IPS-NIHi7 (cell line): ENCODE results near the gene TCP11L1.
"Not testable (repeated sequence)": the region's sequence is repeated elsewhere in the genome, so short reads cannot be mapped to it uniquely, and the experiment has no call there.

Source experiments
- DNase-seq: peaks from one replicate; pipeline ENCODE4 v3.0.0; 2012; ENCODE audit warnings: mixed read lengths; ENCODE audit errors: extremely low spot score

Gene TCP11L1

GRCh38 chr11:33065445-33066178 is 26.2 kb downstream of the TCP11L1 start:
- peak; percentile 85 for DNase-seq

GRCh38 chr11:33067294-33067693 is 27.9 kb downstream of the TCP11L1 start:
- no peak for DNase-seq

- DNase-seq, result peak; percentile 17
Observed at GRCh38 chr11:33068611-33069340, 29.4 kb downstream of the TCP11L1 start.

DNA sequence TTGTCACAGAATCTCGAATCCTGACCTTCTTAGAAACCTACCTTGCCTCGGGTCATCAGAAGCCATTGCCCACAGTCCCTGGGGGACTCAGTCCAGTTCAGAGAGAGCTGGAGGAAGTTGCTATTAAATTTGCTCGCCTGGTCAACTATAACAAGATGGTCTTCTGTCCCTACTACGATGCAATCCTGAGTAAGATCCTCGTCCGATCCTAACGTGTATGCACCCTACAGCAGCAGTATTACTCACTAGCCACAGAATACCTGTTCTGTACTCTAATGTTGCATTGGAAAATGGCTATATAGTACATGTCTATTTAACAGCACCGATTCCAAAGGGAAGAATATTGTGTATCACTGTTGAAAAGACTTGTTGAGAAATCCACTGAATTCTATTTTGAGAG is 33.1 kb downstream of the TCP11L1 start:
- DNase-seq, result no peak

- DNase-seq, result no peak
Observed at GRCh38 chr11:33083918-33084317, 44.5 kb downstream of the TCP11L1 start.

- DNase-seq, result no peak
Observed at GRCh38 chr11:33086017-33086416, 46.6 kb downstream of the TCP11L1 start.

GRCh38 chr11:33089776-33090175 is 50.4 kb downstream of the TCP11L1 start:
- no peak for DNase-seq

GRCh38 chr11:33094157-33094556 is 54.8 kb downstream of the TCP11L1 start:
- DNase-seq, result no peak

DNA sequence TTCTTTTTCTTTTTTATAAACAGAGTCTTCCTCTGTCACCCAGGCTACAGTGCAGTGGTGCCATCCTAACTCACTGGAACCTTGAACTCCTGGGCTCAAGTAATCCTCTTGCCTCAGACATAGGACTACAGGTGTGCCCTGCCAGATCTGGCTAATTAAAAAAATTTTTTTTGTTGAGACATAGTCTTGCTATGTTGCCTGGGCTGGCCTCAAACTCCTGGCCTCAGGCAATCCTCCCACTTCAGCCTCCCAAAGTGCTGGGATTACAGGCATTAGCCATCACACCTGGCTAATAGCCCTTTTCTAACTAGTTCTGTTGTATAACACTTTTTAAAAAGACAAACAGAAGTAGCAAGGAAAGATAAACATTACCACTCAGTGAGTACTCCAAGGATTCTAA is 64.5 kb downstream of the TCP11L1 start:
- no peak for DNase-seq

- no peak for DNase-seq
Observed at GRCh38 chr11:33109294-33109895, 70.0 kb downstream of the TCP11L1 start.

DNA sequence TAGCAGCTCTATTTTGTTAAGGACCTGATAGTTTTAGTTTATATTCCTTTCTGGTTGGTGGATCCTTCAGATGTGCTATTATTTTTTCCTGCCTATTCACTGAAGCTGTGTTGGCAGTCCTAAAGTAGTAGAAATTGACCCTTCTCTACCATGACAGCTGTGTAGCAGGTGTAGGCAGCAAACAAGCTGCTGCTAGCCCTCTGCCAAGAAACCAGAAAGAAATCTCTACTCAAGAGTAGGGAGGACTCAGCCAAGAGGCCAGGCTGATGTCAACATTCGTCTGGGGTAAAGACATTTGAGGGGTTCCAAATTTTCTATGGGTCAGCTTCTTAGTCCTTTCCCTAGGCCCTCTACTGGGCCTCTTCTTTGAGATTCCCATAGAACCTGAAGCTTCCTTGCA is 70.7 kb downstream of the TCP11L1 start:
- DNase-seq, result no peak

DNA sequence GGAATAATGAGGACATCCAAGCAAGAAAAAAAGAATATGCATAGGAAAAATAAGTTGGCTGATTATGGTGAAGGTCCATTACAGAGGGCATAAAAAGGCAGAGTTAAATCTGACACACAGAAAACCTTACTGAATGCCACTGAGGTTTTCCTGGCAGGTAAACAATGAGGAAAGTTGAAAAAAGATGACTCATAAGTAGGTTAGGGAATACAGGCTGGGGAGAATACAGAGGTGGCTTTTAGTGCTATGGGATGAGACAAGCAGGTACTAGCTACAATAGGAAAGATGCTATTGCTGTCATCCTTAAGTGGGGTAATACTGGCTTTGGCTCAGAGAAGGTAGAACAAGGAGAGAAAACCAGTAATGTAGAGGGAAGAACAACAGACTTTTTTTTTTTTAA is 77.2 kb downstream of the TCP11L1 start:
- no peak for DNase-seq

GRCh38 chr11:33122696-33123095 is 83.3 kb downstream of the TCP11L1 start:
- DNase-seq, result not testable (repeated sequence)
